ENCODE measurements around the gene BLTP2.
"Not testable (repeated sequence)": the region's sequence is repeated elsewhere in the genome, so short reads cannot be mapped to it uniquely, and the experiment has no call there.

The BLTP2 gene

DNA sequence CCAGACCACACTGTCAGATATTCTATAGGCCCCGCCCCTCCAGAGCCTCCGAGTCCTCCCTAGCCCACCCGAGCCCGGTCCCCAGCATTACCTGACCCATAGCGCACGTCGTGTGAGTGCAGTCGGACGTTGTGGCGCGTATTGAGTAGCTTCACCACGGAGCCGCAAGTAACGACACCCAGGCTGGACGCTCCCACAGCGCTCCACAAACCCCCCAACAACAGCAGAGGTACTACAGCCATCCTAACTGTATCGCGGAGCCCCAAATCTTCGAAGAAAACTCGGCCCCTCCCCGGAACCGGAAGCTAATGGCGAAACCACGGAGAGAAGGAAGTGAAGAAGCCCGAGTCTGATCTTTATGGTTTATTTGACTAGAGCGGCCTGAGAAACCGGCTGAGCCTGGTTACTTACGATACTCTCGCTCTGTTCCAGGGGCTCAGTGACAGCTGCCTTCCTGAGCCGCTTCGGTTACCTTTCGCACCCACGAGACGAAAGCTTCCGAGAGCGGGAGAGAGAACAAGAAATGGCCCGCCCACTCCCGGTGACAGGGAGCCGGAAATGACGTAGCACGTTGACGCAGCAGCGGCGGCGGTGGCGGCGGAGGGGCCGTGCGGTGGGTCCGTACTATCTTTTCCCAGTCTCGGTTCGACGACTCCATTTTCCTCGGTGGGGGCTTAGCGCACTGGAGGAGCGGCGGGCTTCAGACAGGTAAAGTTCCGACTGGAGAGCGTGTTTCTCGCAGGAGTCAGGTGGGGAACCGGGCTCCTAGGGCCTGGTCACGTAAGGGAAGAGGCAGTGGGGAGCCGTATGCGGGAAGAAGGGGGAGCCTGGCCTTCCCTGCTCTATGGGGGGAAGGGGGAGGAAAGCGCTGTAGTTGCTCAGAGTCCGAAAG, 16.9 kb upstream of the BLTP2 start, which contains the start of the genes SDF2 and SUPT6H:
Gene SDF2 (minus strand): TSS at position 272 of the 892 bp plus-strand sequence. CDS start 30 bp downstream, at position 242.
Gene SUPT6H (plus strand): TSS at position 571 of the 892 bp plus-strand sequence. CDS start 11,197 bp downstream, outside the sequence.
- H3K9me2 ChIP-seq (replicated peaks; ENCODE audit: insufficient read depth, low read length) = no peaks in the 10 kb centered on the region
- peak within 1 kb of the TSS; percentile 97 for H3K27ac ChIP-seq (ENCODE audit: low read length)
- peak within 1 kb of the TSS; percentile 96 for H3K9ac ChIP-seq (ENCODE audit: low read length)
- no peaks in the 10 kb centered on the region for H4K20me1 ChIP-seq (ENCODE audit: insufficient read depth, low read length)
- no peaks in the 10 kb centered on the region for H3K9me3 ChIP-seq (replicated peaks; ENCODE audit: insufficient read depth, low read length)
- peaks cover 11% of the 10 kb centered on the region for H3K4me1 ChIP-seq (ENCODE audit: low read length)
- H3K79me2 ChIP-seq (ENCODE audit: low read length) = peaks cover 79% of the 10 kb centered on the region
- H3K4me3 ChIP-seq (ENCODE audit: low read length) = peak within 1 kb of the TSS; percentile 87
- H3K4me2 ChIP-seq (ENCODE audit: low read depth, low read length) = peak within 1 kb of the TSS; percentile 77
- peak within 1 kb of the TSS; percentile 94 for H2AFZ ChIP-seq (ENCODE audit: low read length)
- no peak for TF ChIP-seq EZH2 (optimal IDR thresholded peaks at IDR 0.05; ENCODE audit: low read depth, low read length)
- TF ChIP-seq, protein P1, sequence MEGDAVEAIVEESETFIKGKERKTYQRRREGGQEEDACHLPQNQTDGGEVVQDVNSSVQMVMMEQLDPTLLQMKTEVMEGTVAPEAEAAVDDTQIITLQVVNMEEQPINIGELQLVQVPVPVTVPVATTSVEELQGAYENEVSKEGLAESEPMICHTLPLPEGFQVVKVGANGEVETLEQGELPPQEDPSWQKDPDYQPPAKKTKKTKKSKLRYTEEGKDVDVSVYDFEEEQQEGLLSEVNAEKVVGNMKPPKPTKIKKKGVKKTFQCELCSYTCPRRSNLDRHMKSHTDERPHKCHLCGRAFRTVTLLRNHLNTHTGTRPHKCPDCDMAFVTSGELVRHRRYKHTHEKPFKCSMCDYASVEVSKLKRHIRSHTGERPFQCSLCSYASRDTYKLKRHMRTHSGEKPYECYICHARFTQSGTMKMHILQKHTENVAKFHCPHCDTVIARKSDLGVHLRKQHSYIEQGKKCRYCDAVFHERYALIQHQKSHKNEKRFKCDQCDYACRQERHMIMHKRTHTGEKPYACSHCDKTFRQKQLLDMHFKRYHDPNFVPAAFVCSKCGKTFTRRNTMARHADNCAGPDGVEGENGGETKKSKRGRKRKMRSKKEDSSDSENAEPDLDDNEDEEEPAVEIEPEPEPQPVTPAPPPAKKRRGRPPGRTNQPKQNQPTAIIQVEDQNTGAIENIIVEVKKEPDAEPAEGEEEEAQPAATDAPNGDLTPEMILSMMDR (IDR thresholded peaks at IDR 0.05; ENCODE audit: low read length) = no peak
- no peak for TF ChIP-seq EZH2phosphoT487 (IDR thresholded peaks at IDR 0.05; ENCODE audit: low read length)
- DNase-seq = peak; percentile 89
- no peaks in the 10 kb centered on the region for H3K27me3 ChIP-seq (replicated peaks; ENCODE audit: insufficient read depth, low read length)
- peaks cover 2% of the 10 kb centered on the region; the same call in 1 of the 2 replicates for H3K36me3 ChIP-seq (replicated peaks; ENCODE audit: insufficient read depth, low read length)
- peaks cover 4% of the 10 kb centered on the region; the same call in 1 of the 2 replicates for H3F3A ChIP-seq (ENCODE audit: insufficient read depth, low read length)

DNA sequence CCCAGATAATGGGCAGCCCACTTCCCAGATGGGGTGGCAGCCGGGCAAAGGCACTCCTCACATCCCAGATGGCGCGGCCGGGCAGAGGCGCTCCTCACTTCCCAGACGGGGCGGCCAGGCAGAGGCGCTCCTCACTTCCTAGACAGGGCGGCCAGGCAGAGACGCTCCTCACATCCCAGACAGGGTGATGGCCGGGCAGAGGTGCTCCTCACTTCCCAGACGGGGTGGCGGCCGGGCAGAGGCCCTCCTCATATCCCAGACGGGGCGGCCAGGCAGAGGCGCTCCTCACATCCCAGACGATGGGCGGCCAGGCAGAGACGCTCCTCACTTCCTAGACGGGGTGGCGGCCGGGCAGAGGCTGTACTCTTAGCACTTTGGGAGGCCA, 14.5 kb upstream of the BLTP2 start:
- not testable (repeated sequence) for H3K9me2 ChIP-seq (replicated peaks; ENCODE audit: insufficient read depth, low read length); H3K4me3 ChIP-seq (ENCODE audit: low read length); H2AFZ ChIP-seq (ENCODE audit: low read length); H3K27ac ChIP-seq (ENCODE audit: low read length); H4K20me1 ChIP-seq (ENCODE audit: insufficient read depth, low read length); H3K36me3 ChIP-seq (replicated peaks; ENCODE audit: insufficient read depth, low read length); H3K4me2 ChIP-seq (ENCODE audit: low read depth, low read length); H3K27me3 ChIP-seq (replicated peaks; ENCODE audit: insufficient read depth, low read length); H3K9ac ChIP-seq (ENCODE audit: low read length); H3K9me3 ChIP-seq (replicated peaks; ENCODE audit: insufficient read depth, low read length); DNase-seq
- peaks cover 63% of the 10 kb centered on the region for H3K79me2 ChIP-seq (ENCODE audit: low read length)
- H3K4me1 ChIP-seq (ENCODE audit: low read length) = peaks cover 17% of the 10 kb centered on the region
- H3F3A ChIP-seq (ENCODE audit: insufficient read depth, low read length) = peaks cover 11% of the 10 kb centered on the region; the same call in 1 of the 2 replicates

DNA sequence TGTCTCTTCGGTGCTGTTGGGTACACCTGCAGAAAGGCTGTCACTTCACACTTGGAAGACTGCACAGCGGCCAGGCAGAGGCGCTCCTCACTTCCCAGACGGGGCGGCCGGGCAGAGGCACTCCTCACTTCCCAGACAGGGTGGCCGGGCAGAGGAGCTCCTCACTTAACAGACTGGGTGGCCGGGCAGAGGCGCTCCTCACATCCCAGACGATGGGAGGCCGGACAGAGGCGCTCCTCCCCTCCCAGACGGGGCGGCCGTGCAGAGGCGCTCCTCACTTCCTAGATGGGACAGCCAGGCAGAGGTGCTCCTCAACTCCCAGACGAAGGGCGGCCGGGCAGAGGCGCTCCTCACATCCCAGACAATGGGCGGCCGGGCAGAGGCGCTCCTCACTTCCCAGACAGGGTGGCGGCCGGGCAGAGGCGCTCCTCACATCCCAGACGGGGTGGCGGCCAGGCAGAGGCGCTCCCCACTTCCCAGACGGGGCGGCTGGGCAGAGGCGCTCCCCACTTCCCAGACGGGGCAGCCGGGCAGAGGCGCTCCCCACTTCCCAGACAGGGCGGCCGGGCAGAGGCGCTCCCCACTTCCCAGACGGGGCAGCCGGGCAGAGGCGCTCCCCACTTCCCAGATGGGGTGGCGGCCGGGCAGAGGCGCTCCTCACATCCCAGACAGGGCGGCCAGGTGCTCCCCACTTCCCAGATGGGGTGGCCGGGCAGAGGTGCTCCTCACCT, 14.0 kb upstream of the BLTP2 start:
- Histone ChIP-seq H3K79me2 (ENCODE audit: low read length) (peaks cover 58% of the 10 kb centered on the region), H3K4me1 (ENCODE audit: low read length) (peaks cover 17% of the 10 kb centered on the region), H3F3A (ENCODE audit: insufficient read depth, low read length) (peaks cover 11% of the 10 kb centered on the region; the same call in 1 of the 2 replicates)
- H3K9ac ChIP-seq (ENCODE audit: low read length); H3K27me3 ChIP-seq (replicated peaks; ENCODE audit: insufficient read depth, low read length); H2AFZ ChIP-seq (ENCODE audit: low read length); H3K4me2 ChIP-seq (ENCODE audit: low read depth, low read length); H3K27ac ChIP-seq (ENCODE audit: low read length); H3K36me3 ChIP-seq (replicated peaks; ENCODE audit: insufficient read depth, low read length); H3K9me2 ChIP-seq (replicated peaks; ENCODE audit: insufficient read depth, low read length); H4K20me1 ChIP-seq (ENCODE audit: insufficient read depth, low read length); H3K4me3 ChIP-seq (ENCODE audit: low read length); H3K9me3 ChIP-seq (replicated peaks; ENCODE audit: insufficient read depth, low read length); DNase-seq: not testable (repeated sequence)

DNA sequence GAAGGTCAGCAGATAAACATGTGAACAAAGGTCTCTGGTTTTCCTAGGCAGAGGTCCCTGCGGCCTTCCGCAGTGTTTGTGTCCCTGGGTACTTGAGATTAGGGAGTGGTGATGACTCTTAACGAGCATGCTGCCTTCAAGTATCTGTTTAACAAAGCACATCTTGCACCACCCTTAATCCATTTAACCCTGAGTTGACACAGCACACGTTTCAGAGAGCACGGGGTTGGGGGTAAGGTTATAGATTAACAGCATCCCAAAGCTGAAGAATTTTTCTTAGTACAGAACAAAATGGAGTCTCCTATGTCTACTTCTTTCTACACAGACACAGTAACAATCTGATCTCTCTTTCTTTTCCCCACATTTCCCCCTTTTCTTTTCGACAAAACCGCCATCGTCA, 13.4 kb upstream of the BLTP2 start:
- not testable (repeated sequence) for DNase-seq; H3K36me3 ChIP-seq (replicated peaks; ENCODE audit: insufficient read depth, low read length); H3K4me2 ChIP-seq (ENCODE audit: low read depth, low read length); H3K9me2 ChIP-seq (replicated peaks; ENCODE audit: insufficient read depth, low read length); H3K4me3 ChIP-seq (ENCODE audit: low read length); H3K27me3 ChIP-seq (replicated peaks; ENCODE audit: insufficient read depth, low read length); H3K9me3 ChIP-seq (replicated peaks; ENCODE audit: insufficient read depth, low read length); H2AFZ ChIP-seq (ENCODE audit: low read length); H4K20me1 ChIP-seq (ENCODE audit: insufficient read depth, low read length); H3K27ac ChIP-seq (ENCODE audit: low read length); H3K9ac ChIP-seq (ENCODE audit: low read length)
- Histone ChIP-seq H3F3A (ENCODE audit: insufficient read depth, low read length) (peaks cover 11% of the 10 kb centered on the region; the same call in 1 of the 2 replicates), H3K79me2 (ENCODE audit: low read length) (peaks cover 52% of the 10 kb centered on the region), H3K4me1 (ENCODE audit: low read length) (peaks cover 15% of the 10 kb centered on the region)
